GM18502 (cell line): ENCODE results near the gene ACSM2A.
"Not testable (repeated sequence)": the region's sequence is repeated elsewhere in the genome, so short reads cannot be mapped to it uniquely, and the experiment has no call there.

Experiments
- ATAC-seq: cut with Tn5 transposase; IDR thresholded peaks from one replicate; pipeline ENCODE4 v1.9.1; 2021; ENCODE audit warnings: mild to moderate bottlenecking; ENCODE audit not compliant: unreplicated experiment, poor library complexity

ACSM2A gene

GRCh38 chr16:20451364-20451763 is at the start of gene ACSM2A:
ACSM2A (plus strand) TSS chr16:20451521; CDS start chr16:20460115, 8,594 bp downstream.
- not testable (repeated sequence) for ATAC-seq

- no peak for ATAC-seq
These were observed 48.7 kb upstream of the ACSM2A start for GRCh38 chr16:20402651-20403050.

GRCh38 chr16:20404637-20405036 is 46.7 kb upstream of the ACSM2A start, which contains the start of gene PDILT:
PDILT (minus strand) TSS chr16:20404737; CDS start chr16:20399300, 5,437 bp downstream.
- no peak for ATAC-seq

- ATAC-seq = peak; percentile 38
These were observed 41.8 kb upstream of the ACSM2A start, which contains the start of gene ACSM5 for GRCh38 chr16:20409398-20410120. ACSM5 (plus strand) TSS chr16:20409534; CDS start chr16:20411485, 1,951 bp downstream.

GRCh38 chr16:20410121-20410723 is 41.1 kb upstream of the ACSM2A start:
- ATAC-seq = peak; percentile 75

- no peak for ATAC-seq
These were observed 40.3 kb upstream of the ACSM2A start for GRCh38 chr16:20411055-20411454.

- no peak for ATAC-seq
These were observed 35.8 kb upstream of the ACSM2A start for GRCh38 chr16:20415541-20415940.

GRCh38 chr16:20419093-20419492 is 32.2 kb upstream of the ACSM2A start:
- not testable (repeated sequence) for ATAC-seq

- not testable (repeated sequence) for ATAC-seq
These were observed 29.6 kb upstream of the ACSM2A start for GRCh38 chr16:20421748-20422147.

- not testable (repeated sequence) for ATAC-seq
These were observed 27.6 kb upstream of the ACSM2A start for GRCh38 chr16:20423772-20424128.

GRCh38 chr16:20424129-20424866 is 27.0 kb upstream of the ACSM2A start:
- no peak for ATAC-seq

- ATAC-seq = not testable (repeated sequence)
These were observed 23.9 kb upstream of the ACSM2A start for GRCh38 chr16:20427401-20427797.

GRCh38 chr16:20429499-20429898 is 21.8 kb upstream of the ACSM2A start:
- not testable (repeated sequence) for ATAC-seq

GRCh38 chr16:20430480-20430879 is 20.8 kb upstream of the ACSM2A start:
- not testable (repeated sequence) for ATAC-seq

- ATAC-seq = no peak
These were observed 20.4 kb upstream of the ACSM2A start for GRCh38 chr16:20430948-20431347.

- ATAC-seq = not testable (repeated sequence)
These were observed 12.4 kb upstream of the ACSM2A start for GRCh38 chr16:20438950-20439349.

GRCh38 chr16:20439820-20440231 is 11.5 kb upstream of the ACSM2A start:
- not testable (repeated sequence) for ATAC-seq

GRCh38 chr16:20440731-20441130 is 10.6 kb upstream of the ACSM2A start:
- not testable (repeated sequence) for ATAC-seq

- ATAC-seq = no peak
These were observed 10.1 kb upstream of the ACSM2A start for GRCh38 chr16:20441191-20441590.

- ATAC-seq = not testable (repeated sequence)
These were observed 9.5 kb upstream of the ACSM2A start for GRCh38 chr16:20441859-20442258.
